ENCODE measurements around the gene ZNF576. TPM values are rescaled to one million over a fixed set of nuclear protein-coding genes. Genes with fewer than 3 reads are reported as not detected.

ZNF576 gene
- total and polyA plus RNA-seq, 2 of the 13 experiments (the other 11 are each of a cell fraction or from before 2014, with no cell fraction given): 7.2 to 9.6 TPM

DNA sequence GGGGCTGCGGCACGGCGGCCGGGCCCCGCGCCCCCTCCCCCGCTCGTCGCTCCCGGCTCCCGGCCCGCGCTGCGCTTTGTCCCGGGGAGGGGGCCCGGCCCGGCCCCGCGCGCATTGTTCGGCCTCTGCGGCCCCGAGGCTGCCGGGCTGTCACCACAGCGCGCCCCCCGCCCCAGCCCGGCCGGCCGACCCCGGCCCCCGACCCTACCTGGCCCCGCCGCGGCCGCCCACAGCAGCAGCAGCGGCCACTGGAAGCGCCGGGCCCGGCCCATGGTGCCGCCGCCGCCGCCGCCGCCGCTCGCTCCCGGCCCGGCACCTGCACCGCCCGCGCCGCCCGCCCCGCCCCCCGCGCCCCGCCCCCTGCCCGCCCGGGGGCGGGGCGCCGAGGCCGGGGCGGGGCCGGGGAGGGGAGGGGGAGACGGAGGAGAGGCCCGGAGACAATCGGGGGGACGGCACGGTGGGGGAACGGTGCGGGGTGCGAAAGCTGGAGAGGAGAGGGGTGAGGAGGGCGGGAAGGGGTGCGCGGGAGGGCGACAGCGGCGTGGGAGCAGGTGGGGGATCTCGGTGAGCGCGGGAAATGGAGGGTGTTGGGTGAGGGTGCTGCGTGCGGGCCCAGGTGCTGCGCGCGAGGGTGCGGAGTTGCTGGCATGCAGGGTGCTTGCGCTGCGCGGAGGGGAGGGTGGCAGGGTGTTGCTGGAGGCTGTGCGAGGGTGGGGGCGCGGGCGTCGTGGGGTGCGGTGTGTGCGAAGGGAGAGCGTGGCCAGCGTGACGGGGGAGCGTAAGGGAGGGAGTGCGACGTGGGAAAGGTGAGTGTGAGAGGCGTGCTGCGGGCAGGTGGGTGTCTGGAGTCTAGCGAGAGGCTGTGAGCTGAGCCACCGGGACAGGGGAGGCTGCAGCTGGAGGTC, 43.4 kb downstream of the ZNF576 start, which contains the start of gene CADM4 (continued):
- TF ChIP-seq MXI1 (IDR thresholded peaks at IDR 0.05; ENCODE audit: borderline replicate concordance, low read depth, low read length) (no peak), ARNTL (CRISPR knock-in tag; IDR thresholded peaks at IDR 0.05) (no peak), NFIB (CRISPR knock-in tag; IDR thresholded peaks at IDR 0.05; ENCODE audit: borderline replicate concordance) (no peak), ZNF550 (CRISPR knock-in tag; IDR thresholded peaks at IDR 0.05; ENCODE audit: borderline replicate concordance) (peak; percentile 63; the same call in 1 of the 2 replicates), ZNF607 (CRISPR knock-in tag; IDR thresholded peaks at IDR 0.05; ENCODE audit: borderline replicate concordance) (0 out of 2 replicates have a peak, but pooled peaks have one; percentile 15), SSRP1 (CRISPR knock-in tag; IDR thresholded peaks at IDR 0.05) (no peak), ZNF230 (CRISPR knock-in tag; IDR thresholded peaks at IDR 0.05) (no peak), GPN1 (CRISPR knock-in tag; IDR thresholded peaks at IDR 0.05; ENCODE audit: borderline replicate concordance) (no peak), DNMT3B (CRISPR knock-in tag; conservative IDR thresholded peaks at IDR 0.05) (no peak), SP1 (IDR thresholded peaks at IDR 0.05) (no peak), SP1 (CRISPR knock-in tag; IDR thresholded peaks at IDR 0.05) (0 out of 2 replicates have a peak, but pooled peaks have one; percentile 26), KLF11 (CRISPR knock-in tag; IDR thresholded peaks at IDR 0.05) (no peak), NR3C1 (CRISPR knock-in tag; IDR thresholded peaks at IDR 0.05) (no peak), HNF4A (CRISPR knock-in tag; IDR thresholded peaks at IDR 0.05) (no peak), ZNF234 (CRISPR knock-in tag; conservative IDR thresholded peaks at IDR 0.05) (0 out of 2 replicates have a peak, but pooled peaks have one; percentile 38), NKX3-1 (CRISPR knock-in tag; IDR thresholded peaks at IDR 0.05) (no peak), EP300 (IDR thresholded peaks at IDR 0.05; ENCODE audit: low read depth in 2 of 2, low read length in 2 of 2) (no peak), EP300 (CRISPR knock-in tag; IDR thresholded peaks at IDR 0.05; ENCODE audit: borderline replicate concordance) (no peak), CBX5 (CRISPR knock-in tag; IDR thresholded peaks at IDR 0.05; ENCODE audit: borderline replicate concordance) (no peak), KLF15 (CRISPR knock-in tag; IDR thresholded peaks at IDR 0.05; ENCODE audit: borderline replicate concordance) (no peak), RFX3 (CRISPR knock-in tag; IDR thresholded peaks at IDR 0.05) (no peak), SPEN (CRISPR knock-in tag; IDR thresholded peaks at IDR 0.05; ENCODE audit: low read depth) (0 out of 2 replicates have a peak, but pooled peaks have one; percentile 24), ZNF660 (CRISPR knock-in tag; IDR thresholded peaks at IDR 0.05; ENCODE audit: borderline replicate concordance, low read depth) (no peak), ERF (CRISPR knock-in tag; IDR thresholded peaks at IDR 0.05) (no peak), MED13 (CRISPR knock-in tag; IDR thresholded peaks at IDR 0.05) (no peak), ZNF484 (CRISPR knock-in tag; IDR thresholded peaks at IDR 0.05; ENCODE audit: borderline replicate concordance, low read depth) (no peak), ZNF674 (CRISPR knock-in tag; IDR thresholded peaks at IDR 0.05; ENCODE audit: low read depth) (no peak), ZNF644 (CRISPR knock-in tag; IDR thresholded peaks at IDR 0.05; ENCODE audit: low read depth) (no peak), ZSCAN30 (CRISPR knock-in tag; IDR thresholded peaks at IDR 0.05) (no peak)
- TF ChIP-seq, protein P1, sequence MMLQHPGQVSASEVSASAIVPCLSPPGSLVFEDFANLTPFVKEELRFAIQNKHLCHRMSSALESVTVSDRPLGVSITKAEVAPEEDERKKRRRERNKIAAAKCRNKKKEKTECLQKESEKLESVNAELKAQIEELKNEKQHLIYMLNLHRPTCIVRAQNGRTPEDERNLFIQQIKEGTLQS (CRISPR knock-in tag; IDR thresholded peaks at IDR 0.05): no peak
- TF ChIP-seq, protein P2, sequence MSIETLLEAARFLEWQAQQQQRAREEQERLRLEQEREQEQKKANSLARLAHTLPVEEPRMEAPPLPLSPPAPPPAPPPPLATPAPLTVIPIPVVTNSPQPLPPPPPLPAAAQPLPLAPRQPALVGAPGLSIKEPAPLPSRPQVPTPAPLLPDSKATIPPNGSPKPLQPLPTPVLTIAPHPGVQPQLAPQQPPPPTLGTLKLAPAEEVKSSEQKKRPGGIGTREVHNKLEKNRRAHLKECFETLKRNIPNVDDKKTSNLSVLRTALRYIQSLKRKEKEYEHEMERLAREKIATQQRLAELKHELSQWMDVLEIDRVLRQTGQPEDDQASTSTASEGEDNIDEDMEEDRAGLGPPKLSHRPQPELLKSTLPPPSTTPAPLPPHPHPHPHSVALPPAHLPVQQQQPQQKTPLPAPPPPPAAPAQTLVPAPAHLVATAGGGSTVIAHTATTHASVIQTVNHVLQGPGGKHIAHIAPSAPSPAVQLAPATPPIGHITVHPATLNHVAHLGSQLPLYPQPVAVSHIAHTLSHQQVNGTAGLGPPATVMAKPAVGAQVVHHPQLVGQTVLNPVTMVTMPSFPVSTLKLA (IDR thresholded peaks at IDR 0.05): no peak
